Measurements from ENCODE around the gene TOR1A.

The TOR1A gene

DNA sequence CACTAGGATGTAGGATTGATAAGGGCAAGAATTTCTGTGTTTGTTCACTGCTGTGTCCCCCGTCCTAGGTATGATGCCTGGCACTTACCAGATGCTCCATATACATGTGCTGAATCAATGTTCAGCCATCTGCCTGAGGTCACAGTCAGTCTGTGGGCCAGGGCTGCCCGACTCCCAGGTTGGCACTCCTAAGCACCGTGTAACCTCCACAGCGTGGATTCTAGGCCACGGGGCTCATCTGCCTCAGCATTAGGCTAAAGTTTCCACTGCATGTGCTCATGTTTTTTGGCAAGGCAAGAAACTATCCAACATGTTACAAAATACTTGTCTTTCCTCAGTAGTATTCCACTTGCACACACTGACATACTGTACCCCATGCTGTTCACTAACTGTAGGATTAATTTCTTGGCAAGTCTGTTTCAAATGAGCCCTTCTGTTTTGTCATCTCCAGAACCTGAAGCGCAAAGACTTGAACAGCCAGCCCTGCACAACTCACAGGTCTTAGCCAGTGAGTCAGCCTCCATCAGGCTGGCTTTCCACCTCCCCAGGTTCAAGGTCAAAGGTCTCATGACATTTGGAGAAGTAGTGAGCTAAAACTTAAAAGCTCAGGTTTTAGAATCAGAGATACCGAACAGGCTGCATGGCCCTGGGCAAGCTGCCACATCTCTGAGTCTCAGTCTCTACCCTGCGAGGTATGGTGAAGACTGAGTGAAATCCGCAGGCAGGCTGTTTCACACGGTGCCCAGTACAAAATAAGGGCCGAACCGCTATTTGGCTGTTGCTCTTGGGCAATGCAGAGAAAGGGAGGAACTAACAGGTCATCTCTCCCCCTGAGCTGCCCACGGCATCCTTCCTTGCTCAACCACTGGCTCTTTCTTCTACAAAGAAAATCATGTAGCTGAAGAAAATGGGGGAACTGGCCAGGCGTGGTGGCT is 7.2 kb downstream of the TOR1A start:
- 95% methylated on average over 14 of the region's 14 CpGs for WGBS

DNA sequence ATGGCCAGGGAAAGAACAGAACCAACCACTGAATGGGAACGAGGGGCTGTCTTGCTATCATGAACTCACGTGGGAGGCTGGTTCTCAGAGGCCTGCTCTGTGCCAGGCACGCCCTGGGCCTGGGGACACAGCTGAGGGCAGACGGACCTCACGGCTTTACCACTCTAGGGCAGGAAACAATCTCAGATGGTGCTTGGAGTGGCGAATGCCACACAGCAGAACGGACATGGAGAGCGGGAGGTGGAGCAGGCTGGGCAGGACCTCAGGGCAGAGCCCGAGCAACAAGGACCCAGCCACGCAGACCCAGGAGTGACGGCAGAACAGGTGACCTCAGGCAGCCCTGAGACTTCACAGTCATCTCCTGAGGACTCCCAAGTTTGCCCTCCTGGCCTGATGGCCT is 8.7 kb downstream of the TOR1A start:
- Histone ChIP-seq H3K4me3 (ENCODE audit: insufficient read depth in 1 of 2, low read depth in 1 of 2, low read length in 2 of 2) (no peak overlapping the region), H2BK15ac (ENCODE audit: low read depth, poor library complexity, severe bottlenecking) (no peak overlapping the region), H3K14ac (ENCODE audit: low read length in 2 of 2) (no peak overlapping the region), H2BK120ac (ENCODE audit: low read depth, low read length) (no peak overlapping the region), H2AK5ac (ENCODE audit: low read length, severe bottlenecking) (no peak overlapping the region), H4K91ac (ENCODE audit: low read length) (no peak overlapping the region), H3K79me1 (replicated peaks; ENCODE audit: low read length, poor library complexity, severe bottlenecking) (peaks cover 45% of the 10 kb centered on the region), H2BK5ac (ENCODE audit: low read depth, low read length, poor library complexity, severe bottlenecking) (no peak overlapping the region), H2BK12ac (ENCODE audit: low read length in 2 of 2) (no peak overlapping the region), H3K4ac (ENCODE audit: low read depth in 1 of 2, low read length in 2 of 2) (no peak overlapping the region), H3K9ac (ENCODE audit: low read length) (no peak overlapping the region), H2AFZ (ENCODE audit: low read depth, low read length) (no peak overlapping the region), H3K4me2 (ENCODE audit: low read length, poor library complexity, severe bottlenecking) (no peak overlapping the region), H3K23ac (ENCODE audit: low read length in 2 of 2) (no peak overlapping the region), H3K36me3 (ENCODE audit: control insufficient read depth in 1 of 2, insufficient read depth in 2 of 2, low read depth in 1 of 2, low read length in 2 of 2) (peaks cover 70 to 79% of the 10 kb centered on the region in 2 experiments), H4K8ac (ENCODE audit: low read length) (no peak overlapping the region), H3K27ac (ENCODE audit: low read length, poor library complexity, severe bottlenecking) (no peak overlapping the region), H3K4me1 (ENCODE audit: control insufficient read depth, insufficient read depth, low read depth, low read length) (no peaks in the 10 kb centered on the region), H3K18ac (ENCODE audit: low read depth in 1 of 2, low read length in 2 of 2) (no peak overlapping the region), H3K27me3 (ENCODE audit: control insufficient read depth in 1 of 2, insufficient read depth in 1 of 2, low read length in 2 of 2) (no peaks in the 10 kb centered on the region), H3K9me3 (ENCODE audit: control insufficient read depth, low read length) (no peaks in the 10 kb centered on the region)
- 96% methylated on average over 11 of the region's 11 CpGs for WGBS
- no peak for DNase-seq

More for the DNA sequence above, 7.2 kb downstream of the TOR1A start:
- H3K9ac ChIP-seq (ENCODE audit: low read length) = no peak overlapping the region
- no peak overlapping the region for H2BK15ac ChIP-seq (ENCODE audit: low read depth, poor library complexity, severe bottlenecking)
- H2BK120ac ChIP-seq (ENCODE audit: low read depth, low read length) = no peak overlapping the region
- no peak overlapping the region for H3K4me2 ChIP-seq (ENCODE audit: low read length, poor library complexity, severe bottlenecking)
- H3K27ac ChIP-seq (ENCODE audit: low read length, poor library complexity, severe bottlenecking) = no peak overlapping the region
- H4K91ac ChIP-seq (ENCODE audit: low read length) = no peak overlapping the region
- DNase-seq = no peak
- H3K4me1 ChIP-seq (ENCODE audit: control insufficient read depth, insufficient read depth, low read depth, low read length) = no peaks in the 10 kb centered on the region
- no peak overlapping the region for H4K8ac ChIP-seq (ENCODE audit: low read length)
- no peak overlapping the region for H2BK12ac ChIP-seq (ENCODE audit: low read length in 2 of 2)
- no peak overlapping the region for H3K18ac ChIP-seq (ENCODE audit: low read depth in 1 of 2, low read length in 2 of 2)
- H2AFZ ChIP-seq (ENCODE audit: low read depth, low read length) = no peak overlapping the region
- peaks cover 83 to 87% of the 10 kb centered on the region in 2 experiments for H3K36me3 ChIP-seq (ENCODE audit: control insufficient read depth in 1 of 2, insufficient read depth in 2 of 2, low read depth in 1 of 2, low read length in 2 of 2)
- no peak overlapping the region for H3K14ac ChIP-seq (ENCODE audit: low read length in 2 of 2)
- no peak overlapping the region for H3K4ac ChIP-seq (ENCODE audit: low read depth in 1 of 2, low read length in 2 of 2)
- no peak overlapping the region for H2AK5ac ChIP-seq (ENCODE audit: low read length, severe bottlenecking)
- H3K23ac ChIP-seq (ENCODE audit: low read length in 2 of 2) = no peak overlapping the region
- no peaks in the 10 kb centered on the region for H3K9me3 ChIP-seq (ENCODE audit: control insufficient read depth, low read length)
- no peak overlapping the region for H3K4me3 ChIP-seq (ENCODE audit: insufficient read depth in 1 of 2, low read depth in 1 of 2, low read length in 2 of 2)
- peaks cover 53% of the 10 kb centered on the region for H3K79me1 ChIP-seq (replicated peaks; ENCODE audit: low read length, poor library complexity, severe bottlenecking)
- H2BK5ac ChIP-seq (ENCODE audit: low read depth, low read length, poor library complexity, severe bottlenecking) = no peak overlapping the region
- no peaks in the 10 kb centered on the region for H3K27me3 ChIP-seq (ENCODE audit: control insufficient read depth in 1 of 2, insufficient read depth in 1 of 2, low read length in 2 of 2)

DNA sequence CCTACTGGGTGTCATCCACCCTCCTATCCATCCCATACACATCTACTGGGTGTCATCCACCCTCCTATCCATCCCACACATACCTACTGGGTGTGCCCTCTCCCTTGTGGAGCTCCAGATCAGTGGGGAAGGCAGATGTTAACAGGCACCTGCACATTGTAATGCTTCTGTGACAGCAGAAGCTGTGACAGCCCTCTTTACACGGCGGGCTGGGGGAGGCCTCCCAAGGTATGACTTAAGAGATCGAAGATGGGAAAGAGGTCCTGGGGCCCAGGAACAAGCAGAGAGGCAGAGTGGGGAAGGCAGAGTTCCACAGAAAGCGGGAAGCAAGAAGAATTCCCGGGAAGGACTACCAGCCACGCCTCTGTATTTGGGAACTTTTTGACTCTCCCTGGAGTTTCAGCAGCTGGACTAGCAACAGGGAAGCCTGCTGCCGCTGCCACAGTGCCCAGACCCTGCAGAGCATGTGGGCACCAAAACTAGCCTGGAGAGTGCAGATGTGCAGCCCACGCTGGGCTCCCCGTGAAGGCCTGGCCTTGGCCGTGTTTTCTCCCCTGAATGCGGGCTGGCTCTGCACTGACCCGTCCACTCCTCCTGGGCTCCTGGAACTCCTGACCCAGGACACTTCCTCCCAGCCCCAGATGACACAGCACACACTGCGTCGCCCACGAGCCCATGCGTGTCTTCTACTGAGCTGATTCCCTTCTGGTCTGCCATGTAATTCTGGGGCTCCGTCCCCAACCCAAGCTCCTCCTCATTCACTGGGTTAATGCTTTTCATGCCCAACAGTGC is 9.3 kb downstream of the TOR1A start:
- H2BK12ac ChIP-seq (ENCODE audit: low read length in 2 of 2) = no peak overlapping the region
- no peaks in the 10 kb centered on the region for H3K9me3 ChIP-seq (ENCODE audit: control insufficient read depth, low read length)
- no peak for DNase-seq
- H3K4ac ChIP-seq (ENCODE audit: low read depth in 1 of 2, low read length in 2 of 2) = no peak overlapping the region
- no peaks in the 10 kb centered on the region for H3K4me1 ChIP-seq (ENCODE audit: control insufficient read depth, insufficient read depth, low read depth, low read length)
- H2AFZ ChIP-seq (ENCODE audit: low read depth, low read length) = no peak overlapping the region
- H3K18ac ChIP-seq (ENCODE audit: low read depth in 1 of 2, low read length in 2 of 2) = no peak overlapping the region
- H3K4me3 ChIP-seq (ENCODE audit: insufficient read depth in 1 of 2, low read depth in 1 of 2, low read length in 2 of 2) = no peak overlapping the region
- no peak overlapping the region for H2BK120ac ChIP-seq (ENCODE audit: low read depth, low read length)
- peaks cover 72 to 80% of the 10 kb centered on the region in 2 experiments for H3K36me3 ChIP-seq (ENCODE audit: control insufficient read depth in 1 of 2, insufficient read depth in 2 of 2, low read depth in 1 of 2, low read length in 2 of 2)
- H3K14ac ChIP-seq (ENCODE audit: low read length in 2 of 2) = no peak overlapping the region
- H3K27ac ChIP-seq (ENCODE audit: low read length, poor library complexity, severe bottlenecking) = no peak overlapping the region
- H4K91ac ChIP-seq (ENCODE audit: low read length) = no peak overlapping the region
- H3K23ac ChIP-seq (ENCODE audit: low read length in 2 of 2) = no peak overlapping the region
- WGBS = 95% methylated on average over 17 of the region's 17 CpGs
- no peaks in the 10 kb centered on the region for H3K27me3 ChIP-seq (ENCODE audit: control insufficient read depth in 1 of 2, insufficient read depth in 1 of 2, low read length in 2 of 2)
- H2BK15ac ChIP-seq (ENCODE audit: low read depth, poor library complexity, severe bottlenecking) = no peak overlapping the region
- no peak overlapping the region for H2BK5ac ChIP-seq (ENCODE audit: low read depth, low read length, poor library complexity, severe bottlenecking)
- no peak overlapping the region for H3K4me2 ChIP-seq (ENCODE audit: low read length, poor library complexity, severe bottlenecking)
- no peak overlapping the region for H3K9ac ChIP-seq (ENCODE audit: low read length)
- H3K79me1 ChIP-seq (replicated peaks; ENCODE audit: low read length, poor library complexity, severe bottlenecking) = peaks cover 49% of the 10 kb centered on the region
- no peak overlapping the region for H2AK5ac ChIP-seq (ENCODE audit: low read length, severe bottlenecking)
- no peak overlapping the region for H4K8ac ChIP-seq (ENCODE audit: low read length)

DNA sequence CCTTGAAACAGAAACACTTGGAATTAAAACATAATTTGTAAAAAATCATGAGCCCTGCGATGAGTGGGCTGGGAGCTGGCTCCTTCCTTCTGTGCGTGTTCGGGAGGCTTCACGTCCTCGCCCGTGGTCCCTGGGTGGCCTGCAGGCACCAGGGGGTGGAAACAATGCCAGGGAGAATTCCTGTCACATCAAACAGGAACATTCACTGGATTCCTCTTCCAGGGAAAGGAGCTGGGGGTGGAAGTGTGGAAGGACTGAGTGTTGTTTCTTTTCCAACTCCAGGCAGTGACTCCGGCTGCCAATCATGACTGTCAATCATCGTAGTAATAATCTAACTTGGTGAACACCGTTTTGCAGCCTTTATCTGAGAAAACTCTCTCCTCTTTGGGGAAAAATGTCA is 10.3 kb downstream of the TOR1A start:
- Histone ChIP-seq H2AFZ (ENCODE audit: low read depth, low read length) (no peak overlapping the region), H3K4me2 (ENCODE audit: low read length, poor library complexity, severe bottlenecking) (no peak overlapping the region), H3K27ac (ENCODE audit: low read length, poor library complexity, severe bottlenecking) (no peak overlapping the region), H2BK120ac (ENCODE audit: low read depth, low read length) (no peak overlapping the region), H3K79me1 (replicated peaks; ENCODE audit: low read length, poor library complexity, severe bottlenecking) (peaks cover 49% of the 10 kb centered on the region), H4K8ac (ENCODE audit: low read length) (no peak overlapping the region), H3K14ac (ENCODE audit: low read length in 2 of 2) (no peak overlapping the region), H2BK15ac (ENCODE audit: low read depth, poor library complexity, severe bottlenecking) (no peak overlapping the region), H4K91ac (ENCODE audit: low read length) (no peak overlapping the region), H2BK5ac (ENCODE audit: low read depth, low read length, poor library complexity, severe bottlenecking) (no peak overlapping the region), H3K4ac (ENCODE audit: low read depth in 1 of 2, low read length in 2 of 2) (no peak overlapping the region), H2AK5ac (ENCODE audit: low read length, severe bottlenecking) (no peak overlapping the region), H3K4me3 (ENCODE audit: insufficient read depth in 1 of 2, low read depth in 1 of 2, low read length in 2 of 2) (no peak overlapping the region), H3K4me1 (ENCODE audit: control insufficient read depth, insufficient read depth, low read depth, low read length) (no peaks in the 10 kb centered on the region), H3K36me3 (ENCODE audit: control insufficient read depth in 1 of 2, insufficient read depth in 2 of 2, low read depth in 1 of 2, low read length in 2 of 2) (peaks cover 75 to 84% of the 10 kb centered on the region in 2 experiments), H3K9ac (ENCODE audit: low read length) (peak overlapping the region; percentile 22), H3K18ac (ENCODE audit: low read depth in 1 of 2, low read length in 2 of 2) (no peak overlapping the region), H2BK12ac (ENCODE audit: low read length in 2 of 2) (no peak overlapping the region), H3K9me3 (ENCODE audit: control insufficient read depth, low read length) (no peaks in the 10 kb centered on the region), H3K27me3 (ENCODE audit: control insufficient read depth in 1 of 2, insufficient read depth in 1 of 2, low read length in 2 of 2) (no peaks in the 10 kb centered on the region), H3K23ac (ENCODE audit: low read length in 2 of 2) (no peak overlapping the region)
- DNase-seq = no peak
- WGBS = 95% methylated on average over 8 of the region's 9 CpGs
